PC-3 (cell line): Measurements from ENCODE around the gene ASB2. TPM values are rescaled to one million over a fixed set of nuclear protein-coding genes. Genes with fewer than 3 reads are reported as not detected.

Experiments used
- ATAC-seq: fragments of 200-7000 bp; cut with Tn5 transposase; 2 replicates; pipeline ENCODE4 v1.9.1; 2020; ENCODE audit warnings: mild to moderate bottlenecking, moderate library complexity
- BruUV-seq: library from RNA; stranded (reverse); fragments of 400-500 nt; replicated peaks from 2 replicates; lab custom pipeline; 2021; lab: Mats Ljungman, UMichigan
- CTCF ChIA-PET: fragments of 300-600 bp; sonication (Branson Sonifier 250); formaldehyde crosslinking; loops from one replicate; lab custom pipeline; 2022; ENCODE audit warnings: antibody characterized with exemption; lab: Charles Lee
- POLR2A ChIA-PET: fragments of 300-600 bp; sonication (Branson Sonifier 250); formaldehyde crosslinking; loops from one replicate; lab custom pipeline; 2022; ENCODE audit warnings: antibody characterized with exemption; ENCODE audit not compliant: unreplicated experiment; lab: Charles Lee
- DNase-seq: peaks from one replicate; pipeline ENCODE4 v3.0.0-alpha.2; 2015
- H2AFZ ChIP-seq: fragments of 300-600 bp; sonication (generic); 2 replicates; pipeline ENCODE4 v1.6.0; 2016; ENCODE audit warnings: antibody characterized with exemption, low read length
- H3F3A ChIP-seq: fragments of 300-600 bp; sonication (generic); one replicate; pipeline ENCODE4 v1.6.0; 2017; ENCODE audit warnings: antibody characterized with exemption, low read length, control low read depth, mild to moderate bottlenecking; ENCODE audit not compliant: unreplicated experiment
- H3K27ac ChIP-seq: fragments of 300-600 bp; sonication (generic); 2 replicates; pipeline ENCODE4 v1.5.1; 2016; ENCODE audit warnings: mild to moderate bottlenecking, low read length
- H3K27me3 ChIP-seq: fragments of 300-600 bp; sonication (generic); 2 replicates; pipeline ENCODE4 v1.6.1; 2016; ENCODE audit warnings: low read length, mixed read lengths
- H3K36me3 ChIP-seq: fragments of 300-600 bp; sonication (generic); 2 replicates; pipeline ENCODE4 v1.6.1; 2016; ENCODE audit warnings: low read depth, mixed run types, low read length, mixed read lengths
- H3K4me1 ChIP-seq: fragments of 300-600 bp; sonication (generic); 2 replicates; pipeline ENCODE4 v1.5.1; 2016; ENCODE audit warnings: low read length; ENCODE audit not compliant: insufficient read depth
- H3K4me2 ChIP-seq: fragments of 300-600 bp; sonication (generic); 2 replicates; pipeline ENCODE4 v1.6.0; 2016; ENCODE audit warnings: low read length
- H3K4me3 ChIP-seq: fragments of 300-600 bp; sonication (generic); 2 replicates; pipeline ENCODE4 v1.5.1; 2016; ENCODE audit warnings: mild to moderate bottlenecking, low read length, mixed read lengths
- H3K79me2 ChIP-seq: fragments of 300-600 bp; sonication (generic); 2 replicates; pipeline ENCODE4 v1.6.1; 2017; ENCODE audit warnings: low read length, mixed read lengths
- H3K9ac ChIP-seq: fragments of 300-600 bp; sonication (generic); 2 replicates; pipeline ENCODE4 v1.6.0; 2016; ENCODE audit warnings: mild to moderate bottlenecking, low read length
- H3K9me2 ChIP-seq: fragments of 300-600 bp; sonication (generic); replicated peaks from 2 replicates; pipeline ENCODE4 v1.6.1; 2016; ENCODE audit warnings: mixed run types, low read length, mixed read lengths
- H3K9me3 ChIP-seq: fragments of 300-600 bp; sonication (generic); 2 replicates; pipeline ENCODE4 v1.6.1; 2016; ENCODE audit warnings: low read length, mixed read lengths
- H4K20me1 ChIP-seq: fragments of 300-600 bp; sonication (generic); 2 replicates; pipeline ENCODE4 v1.6.1; 2016; ENCODE audit warnings: low read length, mixed read lengths
- CTCF ChIP-seq: fragments of 300-600 bp; sonication (generic); conservative IDR thresholded peaks from 2 replicates; pipeline ENCODE4 v1.5.1; 2017; ENCODE audit warnings: antibody characterized with exemption, low read depth, mild to moderate bottlenecking, low read length
- EZH2 ChIP-seq: fragments of 300-600 bp; sonication (generic); IDR thresholded peaks from one replicate; pipeline ENCODE4 v1.6.1; 2017; ENCODE audit warnings: antibody characterized with exemption, mild to moderate bottlenecking, low read length; ENCODE audit not compliant: unreplicated experiment
- EZH2phosphoT487 ChIP-seq: fragments of 300-600 bp; sonication (generic); IDR thresholded peaks from 2 replicates; pipeline ENCODE4 v1.6.1; 2018; ENCODE audit warnings: mild to moderate bottlenecking, antibody characterized with exemption, low read length, borderline replicate concordance
- intact Hi-C: fragments of 100-400 bp; cut with micrococcal nuclease; formaldehyde crosslinking; loops from 2 replicates; pipeline ENCODE4 v1.9.0; 2023
- total RNA-seq: library from RNA; depleted of rRNA; stranded (reverse); fragments of >200 nt; gene quantifications from 2 replicates; pipeline ENCODE4 v1.2.3, GENCODE V29; 2014

ASB2 gene
- total RNA-seq, 1 experiment from 2014 or later: 0.22 TPM

DNA sequence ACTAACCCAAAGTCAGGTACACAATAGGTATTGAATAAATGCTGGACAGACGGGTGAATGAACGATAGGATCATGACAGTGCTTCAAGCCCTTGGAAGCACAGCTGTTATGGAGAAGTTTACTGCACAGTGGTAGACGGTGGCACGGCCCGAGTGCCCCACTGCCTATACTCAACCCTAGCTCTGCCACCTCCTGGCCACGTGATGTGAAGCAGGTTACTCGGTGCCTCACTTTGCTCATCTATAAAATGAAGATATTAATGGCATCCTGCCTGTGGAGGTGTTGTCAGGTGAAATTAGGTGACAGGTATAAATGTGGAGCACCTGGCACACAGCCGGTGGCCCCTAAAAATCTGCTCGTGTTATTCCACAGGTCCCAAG lies 5.8 kb downstream of the ASB2 start:
- Histone ChIP-seq H3K4me3 (peak overlapping the region; percentile 41; the same call in 1 of the 2 replicates), H3K36me3 (no peaks in the 10 kb centered on the region), H3K4me2 (peak overlapping the region; percentile 68), H2AFZ (peak overlapping the region; percentile 54), H4K20me1 (no peaks in the 10 kb centered on the region), H3K9ac (no peak overlapping the region), H3K27me3 (no peaks in the 10 kb centered on the region), H3K79me2 (no peaks in the 10 kb centered on the region), H3F3A (no peaks in the 10 kb centered on the region), H3K27ac (no peak overlapping the region), H3K9me3 (no peaks in the 10 kb centered on the region), H3K9me2 (no peaks in the 10 kb centered on the region), H3K4me1 (peaks cover 3% of the 10 kb centered on the region; the same call in 1 of the 2 replicates)
- ChIA-PET CTCF (interaction anchor here (1.4 kb wide), 1 partner anchor 31 kb away, joined by 15 read pairs; no protein-coding TSS in a partner anchor), POLR2A (no interaction called here)
- peak; percentile 69 for TF ChIP-seq CTCF
- TF ChIP-seq EZH2phosphoT487: no peak
- TF ChIP-seq EZH2: no peak
- intact Hi-C loops: loop anchor here (1.0 kb wide), 1 partner anchor 29 kb away; no protein-coding TSS in a partner anchor
- ATAC-seq (peak; percentile 92), DNase-seq (peak; percentile 46)
- BruUV-seq: no TSS peak

DNA sequence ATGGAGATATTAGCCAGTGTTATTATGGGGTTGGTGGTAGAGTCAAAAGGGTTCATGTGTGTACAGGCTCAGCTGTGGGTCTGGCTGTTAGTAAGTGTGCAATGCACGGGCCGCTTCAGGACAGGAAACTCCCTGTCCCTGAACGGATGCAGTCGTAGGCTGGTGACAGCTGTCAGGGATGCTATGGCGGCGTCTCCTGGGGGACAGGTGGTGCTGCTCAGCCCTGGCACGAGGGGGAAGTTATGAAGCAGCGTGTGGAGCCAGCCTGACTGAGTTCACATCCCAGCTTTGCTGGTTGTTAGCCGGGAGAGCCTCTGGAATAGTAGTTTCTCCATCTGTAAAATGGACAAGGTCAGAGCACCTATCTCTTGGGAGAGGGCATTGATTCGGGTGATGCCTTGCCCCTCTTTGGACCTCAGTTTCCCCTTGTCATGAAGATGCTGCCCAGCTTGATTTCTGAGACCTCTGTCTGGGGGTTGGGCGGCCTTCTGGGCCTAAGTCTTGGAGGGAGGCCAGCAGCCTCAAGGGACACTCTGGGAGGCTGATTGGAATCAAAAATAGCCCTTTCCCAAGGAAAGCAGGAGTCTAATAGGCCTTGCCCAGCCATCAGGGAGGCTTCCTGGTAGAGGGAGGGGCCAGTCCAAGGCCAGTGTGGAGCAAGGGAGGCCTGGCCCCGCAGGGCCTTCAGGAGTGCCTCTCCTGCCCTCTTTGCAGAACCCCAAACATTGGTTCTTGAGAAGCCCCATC lies 7.1 kb downstream of the ASB2 start:
- ATAC-seq: no peak
- BruUV-seq: no TSS peak
- CTCF ChIA-PET: no interaction called here

More for the DNA sequence above, 7.1 kb downstream of the ASB2 start:
- no peak for DNase-seq
- intact Hi-C loops: no loop called here
- no peaks in the 10 kb centered on the region for H3K79me2 ChIP-seq
- no peaks in the 10 kb centered on the region for H3K9me3 ChIP-seq
- no peak overlapping the region for H3K9ac ChIP-seq
- no peak overlapping the region for H2AFZ ChIP-seq
- peaks cover 4% of the 10 kb centered on the region; the same call in 1 of the 2 replicates for H3K4me1 ChIP-seq
- POLR2A ChIA-PET: no interaction called here
- H3K4me2 ChIP-seq: no peak overlapping the region
- no peaks in the 10 kb centered on the region for H3K36me3 ChIP-seq
- no peaks in the 10 kb centered on the region for H4K20me1 ChIP-seq
- no peak overlapping the region for H3K27ac ChIP-seq
- no peaks in the 10 kb centered on the region for H3K9me2 ChIP-seq
- no peaks in the 10 kb centered on the region for H3F3A ChIP-seq
- no peak for TF ChIP-seq CTCF
- no peak for TF ChIP-seq EZH2
- no peak for TF ChIP-seq EZH2phosphoT487
- H3K4me3 ChIP-seq: no peak overlapping the region
- H3K27me3 ChIP-seq: no peaks in the 10 kb centered on the region
